Smooth muscle cell of the coronary artery (primary cell): ENCODE measurements around the gene SLC23A3. TPM values are rescaled to one million over a fixed set of nuclear protein-coding genes. Genes with fewer than 3 reads are reported as not detected.

Source experiments
- total RNA-seq: library from RNA; depleted of rRNA; stranded (reverse); fragments of >200 nt; gene quantifications from 2 replicates; pipeline ENCODE4 v1.2.3, GENCODE V29; 2014; ENCODE audit warnings: low replicate concordance

SLC23A3 gene, protein sequence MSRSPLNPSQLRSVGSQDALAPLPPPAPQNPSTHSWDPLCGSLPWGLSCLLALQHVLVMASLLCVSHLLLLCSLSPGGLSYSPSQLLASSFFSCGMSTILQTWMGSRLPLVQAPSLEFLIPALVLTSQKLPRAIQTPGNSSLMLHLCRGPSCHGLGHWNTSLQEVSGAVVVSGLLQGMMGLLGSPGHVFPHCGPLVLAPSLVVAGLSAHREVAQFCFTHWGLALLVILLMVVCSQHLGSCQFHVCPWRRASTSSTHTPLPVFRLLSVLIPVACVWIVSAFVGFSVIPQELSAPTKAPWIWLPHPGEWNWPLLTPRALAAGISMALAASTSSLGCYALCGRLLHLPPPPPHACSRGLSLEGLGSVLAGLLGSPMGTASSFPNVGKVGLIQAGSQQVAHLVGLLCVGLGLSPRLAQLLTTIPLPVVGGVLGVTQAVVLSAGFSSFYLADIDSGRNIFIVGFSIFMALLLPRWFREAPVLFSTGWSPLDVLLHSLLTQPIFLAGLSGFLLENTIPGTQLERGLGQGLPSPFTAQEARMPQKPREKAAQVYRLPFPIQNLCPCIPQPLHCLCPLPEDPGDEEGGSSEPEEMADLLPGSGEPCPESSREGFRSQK
- 0.60 and 2.5 TPM in 2 replicates for total RNA-seq

DNA sequence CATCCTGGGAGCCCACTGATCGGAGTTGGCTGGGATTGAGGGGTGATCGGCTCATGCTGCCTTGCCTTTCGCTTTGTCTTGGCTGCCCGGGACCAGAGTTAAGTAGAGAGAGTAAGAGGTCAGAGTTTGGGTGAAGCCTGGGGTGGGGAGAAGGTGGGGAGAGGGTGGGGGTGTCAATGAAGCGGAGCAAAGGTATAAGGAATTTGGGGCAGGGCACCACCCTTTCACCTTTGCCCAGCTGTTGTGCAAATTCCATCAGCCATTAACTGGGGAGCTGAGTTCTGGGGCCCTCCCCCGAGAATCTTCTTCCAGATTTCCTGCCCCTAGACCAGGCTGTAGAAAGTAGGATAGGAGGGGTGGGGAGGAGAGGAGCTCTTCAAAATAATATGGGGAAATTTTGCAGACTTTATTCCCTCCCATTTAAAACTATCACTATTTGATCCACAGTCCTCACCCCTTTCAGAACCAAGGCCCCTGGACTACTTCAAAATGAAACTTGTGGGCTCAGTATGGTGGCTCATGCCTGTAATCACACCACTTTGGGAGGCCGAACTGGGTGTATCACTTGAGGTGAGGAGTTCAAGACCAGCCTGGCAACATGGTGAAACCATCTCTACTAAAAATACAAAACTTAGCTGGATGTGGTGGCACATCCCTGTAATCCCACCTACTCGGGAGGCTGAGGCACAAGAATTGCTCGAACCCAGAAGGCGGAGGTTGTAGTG lies at the start of gene SLC23A3:
TSS of gene SLC23A3 (minus strand) at position 100 of the 725 bp plus-strand sequence. CDS start at position 55, 45 bp downstream.

DNA sequence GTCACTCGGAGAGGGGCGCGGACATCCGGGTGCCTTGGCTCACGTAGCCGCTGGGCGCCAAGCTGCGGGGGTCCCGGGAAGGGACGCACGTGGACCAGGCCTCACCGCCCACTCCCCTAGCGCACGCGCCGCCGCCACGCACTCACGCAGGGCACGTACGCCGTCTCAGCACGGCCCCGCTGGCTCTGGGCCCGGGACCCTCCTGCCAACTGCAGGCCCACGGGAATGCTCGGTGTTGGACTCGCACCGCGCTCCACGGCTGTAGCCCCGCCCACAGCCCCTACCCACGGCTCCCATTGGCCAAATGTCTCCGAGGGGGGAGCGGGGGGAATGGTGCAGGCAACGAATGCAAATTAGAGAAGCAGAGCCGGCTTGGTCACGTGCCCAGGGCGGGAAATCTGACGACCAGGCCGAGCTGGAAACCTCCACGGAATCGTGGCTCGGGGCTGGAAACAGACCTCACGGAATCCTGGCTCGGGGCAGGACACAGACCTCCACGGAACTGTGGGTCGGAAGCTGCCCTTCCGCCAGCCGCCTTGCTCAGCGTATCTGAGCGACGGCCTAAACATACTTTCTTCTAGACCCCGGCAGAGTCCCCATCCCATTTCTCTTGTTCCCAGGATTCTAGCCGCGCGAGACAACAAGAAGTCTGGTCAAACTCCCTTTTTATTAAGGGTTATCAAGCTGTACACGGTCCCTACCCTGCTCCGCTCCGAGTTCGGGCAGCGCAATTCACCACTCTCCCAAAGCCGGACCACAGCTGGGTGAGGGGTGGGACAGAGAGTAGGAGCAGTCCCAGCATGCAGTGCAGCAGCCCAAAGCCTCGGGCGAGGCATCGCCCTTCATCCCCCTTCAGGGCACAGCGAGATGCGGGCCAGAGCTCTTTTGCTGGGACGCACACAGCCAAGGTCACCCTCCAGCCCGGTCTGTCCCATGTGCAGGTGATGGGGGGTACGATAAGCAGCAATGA lies 49.2 kb upstream of the SLC23A3 start, which contains the start of gene ABCB6:
TSS of gene ABCB6 (minus strand) at position 227 of the 970 bp plus-strand sequence. CDS start 285 bp downstream, outside the sequence.

DNA sequence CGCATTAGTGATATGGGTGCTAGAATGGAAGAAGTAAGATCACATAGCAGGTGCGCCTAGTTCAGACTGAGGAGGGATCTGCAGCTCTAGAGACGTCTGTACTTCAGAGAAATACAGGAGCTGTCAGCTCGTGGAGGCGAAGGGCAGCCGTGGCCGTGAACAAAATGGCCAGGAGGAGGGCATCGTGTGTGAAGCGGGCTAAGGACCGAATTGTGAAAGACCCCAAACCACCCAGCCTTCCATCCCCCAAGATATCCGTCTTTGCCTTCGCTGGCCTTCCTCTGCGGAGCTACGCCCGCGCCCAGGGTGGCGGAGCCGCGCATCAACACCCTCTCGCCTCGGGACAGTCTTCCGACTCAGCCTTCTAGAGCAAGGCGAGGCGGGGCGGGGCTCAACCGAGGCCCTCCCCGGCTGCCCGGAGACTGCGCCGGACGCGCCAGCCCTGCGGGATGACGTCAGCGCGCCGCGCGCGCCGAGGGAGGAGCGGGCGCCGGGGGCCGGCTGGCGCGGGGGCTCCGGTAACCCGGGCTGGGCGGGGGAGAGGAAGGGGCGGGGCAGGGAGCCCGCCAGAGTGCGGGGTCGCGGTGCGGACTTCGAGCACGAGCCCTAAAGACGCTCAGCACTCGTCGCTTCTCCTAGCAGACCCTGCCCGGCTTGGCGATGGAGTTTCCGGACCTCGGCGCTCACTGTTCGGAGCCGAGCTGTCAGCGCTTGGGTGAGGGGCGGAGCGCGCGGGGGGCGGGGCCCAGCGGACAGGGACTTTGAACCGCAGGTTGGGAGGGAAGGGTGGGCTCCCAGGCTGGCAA lies 36.7 kb upstream of the SLC23A3 start, which contains the start of gene ZFAND2B:
TSS of gene ZFAND2B (plus strand) at position 455 of the 806 bp plus-strand sequence. CDS start at position 661, 206 bp downstream.

DNA sequence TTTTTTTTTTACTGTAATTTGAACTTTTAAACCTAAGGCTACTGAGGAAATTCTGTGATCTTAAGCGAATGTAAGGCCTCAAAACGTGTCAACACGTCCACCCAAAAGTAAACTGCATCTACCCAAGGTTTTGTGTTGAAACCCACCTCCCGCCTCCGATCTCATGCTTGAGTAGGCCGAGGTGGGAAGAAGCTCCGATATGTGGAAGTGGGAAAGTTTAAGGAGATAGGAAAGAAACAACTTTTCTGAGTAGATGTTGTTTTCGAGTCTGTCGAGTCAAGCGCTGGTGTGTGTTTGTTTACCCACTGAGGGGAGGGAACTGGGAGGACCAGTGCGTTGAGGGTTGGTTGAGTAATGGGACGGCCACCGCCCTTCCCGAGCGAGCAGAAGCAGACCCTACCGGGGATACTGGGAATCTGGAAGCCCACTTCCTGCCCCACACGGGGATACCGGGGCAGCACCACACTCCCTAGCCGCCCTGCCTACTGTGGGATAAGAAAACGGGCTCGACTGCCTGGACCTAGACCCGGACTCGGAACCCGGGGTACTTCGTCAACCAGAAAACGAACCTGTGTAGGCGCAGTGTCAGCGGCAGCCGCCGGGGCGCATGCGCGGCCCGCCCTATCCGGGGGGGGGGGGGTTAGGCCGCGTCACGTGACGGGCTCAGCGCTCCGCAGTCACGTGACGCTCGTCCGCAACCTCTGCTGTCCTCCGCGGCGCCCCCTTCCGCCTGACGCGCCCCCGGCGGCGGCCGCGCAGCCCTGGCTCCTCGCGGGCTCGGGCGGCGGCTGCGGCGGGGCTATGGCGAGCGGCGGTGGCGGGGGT lies 7.9 kb upstream of the SLC23A3 start, which contains the start of gene RETREG2:
TSS of gene RETREG2 (plus strand) at position 724 of the 825 bp plus-strand sequence. CDS start at position 802, 78 bp downstream.

DNA sequence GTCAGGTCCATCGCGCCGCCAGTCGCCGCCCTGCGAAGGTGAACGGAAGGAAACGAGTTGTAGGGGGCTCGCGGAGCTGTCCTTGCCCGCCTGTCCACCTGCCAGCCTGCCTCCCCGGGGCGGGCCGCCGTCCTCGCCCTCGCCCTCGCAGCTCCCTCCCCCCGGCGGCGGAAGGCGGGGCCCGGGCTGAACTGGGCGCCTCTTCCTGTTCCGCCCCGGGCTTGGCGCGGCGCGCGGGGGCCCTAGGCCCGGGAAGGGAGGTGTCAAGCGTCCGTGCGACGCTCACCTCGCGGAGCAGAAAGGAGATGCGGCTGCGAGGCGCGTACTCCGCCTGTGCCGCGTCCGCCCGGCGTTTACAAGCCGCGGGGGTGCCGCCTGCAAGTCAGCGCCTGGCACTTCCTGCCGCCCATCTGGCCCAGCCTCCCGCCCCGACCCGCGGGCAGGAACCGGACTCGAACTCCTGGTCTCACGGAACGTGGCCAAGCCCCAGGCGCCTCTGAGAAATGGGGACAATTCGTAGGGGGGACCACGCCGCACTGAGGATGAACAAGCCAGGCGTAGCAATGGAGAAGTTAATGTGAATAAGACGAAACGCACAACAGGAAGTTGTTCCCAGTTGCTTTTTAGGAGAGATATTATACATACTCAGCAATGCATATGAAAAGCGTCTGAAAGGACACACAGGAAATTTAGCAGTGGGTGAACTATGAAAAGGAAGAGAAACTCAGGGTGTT lies 7.2 kb upstream of the SLC23A3 start, which contains the start of gene CNPPD1:
TSS of gene CNPPD1 (minus strand) at position 108 of the 734 bp plus-strand sequence. CDS start at position 11, 97 bp downstream.

DNA sequence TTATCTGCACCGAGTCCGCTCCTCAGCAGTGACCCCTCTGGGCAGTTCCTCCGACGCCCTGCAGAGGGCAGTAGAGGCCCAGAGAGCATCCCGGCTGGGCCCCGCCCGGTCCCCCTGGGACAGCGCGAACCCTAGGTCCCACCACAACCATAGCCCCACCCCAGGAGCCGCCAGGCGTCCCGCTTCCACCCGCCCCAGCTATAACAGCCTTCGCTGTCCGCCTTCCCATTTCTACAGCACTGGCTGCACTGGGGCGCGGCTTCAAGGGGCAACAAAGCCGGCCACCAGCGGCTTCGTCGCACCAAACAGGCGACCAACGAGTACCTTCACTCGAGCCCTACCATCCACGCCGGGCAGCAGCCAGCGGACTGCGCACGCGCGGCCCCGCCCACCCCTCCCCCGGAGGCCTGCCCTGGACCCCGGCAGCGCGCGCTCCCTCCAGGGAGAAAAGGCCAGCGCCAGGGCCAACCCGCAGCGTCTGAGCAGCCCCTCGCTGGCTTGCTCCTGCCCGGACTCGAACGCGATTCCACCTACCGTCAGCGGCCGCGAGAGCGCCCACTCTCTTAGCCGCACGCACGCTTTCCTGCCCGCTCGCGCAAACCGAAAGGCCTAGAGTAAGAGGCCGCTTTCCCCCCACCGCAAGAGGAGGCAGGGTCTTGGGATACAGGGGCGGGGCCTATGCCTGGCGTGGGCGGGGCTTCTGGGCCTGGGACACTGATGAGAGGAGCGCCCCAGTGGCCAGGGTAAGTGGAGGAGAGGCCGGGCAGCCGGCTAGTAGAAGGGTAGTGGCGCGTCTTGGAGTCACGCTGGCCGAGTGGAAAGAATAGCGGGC lies 9.4 kb downstream of the SLC23A3 start, which contains the start of gene NHEJ1:
TSS of gene NHEJ1 (minus strand) at position 630 of the 832 bp plus-strand sequence. CDS start 2,453 bp downstream, outside the sequence.

Other genes with a start within 250 kb of the SLC23A3 start
- gene CDK5R2, start 210.4 kb downstream of the SLC23A3 start, total RNA-seq: 0.08 TPM in 1 of 2 replicates, not detected in the other
- not detected in 2 replicates for gene FEV, start 184.8 kb downstream of the SLC23A3 start, total RNA-seq
- not detected in 2 replicates for gene CRYBA2, start 176.6 kb downstream of the SLC23A3 start, total RNA-seq
- gene CFAP65, start 128.5 kb downstream of the SLC23A3 start, total RNA-seq: not detected in 2 replicates
- under 0.01 TPM in 1 of 2 replicates, not detected in the other for gene IHH, start 109.1 kb downstream of the SLC23A3 start, total RNA-seq
- gene NHEJ1, start 9.2 kb downstream of the SLC23A3 start, total RNA-seq: 10.3 and 20.4 TPM in 2 replicates
- 19.5 and 32.3 TPM in 2 replicates for gene CNPPD1, start 6.9 kb upstream of the SLC23A3 start, total RNA-seq
- 41.6 and 71.7 TPM in 2 replicates for gene RETREG2, start 8.2 kb upstream of the SLC23A3 start, total RNA-seq
- 23.9 and 30.9 TPM in 2 replicates for gene ZFAND2B, start 36.8 kb upstream of the SLC23A3 start, total RNA-seq
- gene ABCB6, start 48.9 kb upstream of the SLC23A3 start, total RNA-seq: 25.9 and 98.6 TPM in 2 replicates
- gene ATG9A, start 59.6 kb upstream of the SLC23A3 start, total RNA-seq: 35.6 and 39.5 TPM in 2 replicates
- 15.4 and 22.7 TPM in 2 replicates for gene ANKZF1, start 59.8 kb upstream of the SLC23A3 start, total RNA-seq
- 8.4 and 13.8 TPM in 2 replicates for gene GLB1L, start 75.4 kb upstream of the SLC23A3 start, total RNA-seq
- gene STK16, start 75.5 kb upstream of the SLC23A3 start, total RNA-seq: 27.1 and 49.1 TPM in 2 replicates
- gene TUBA4B, start 83.2 kb upstream of the SLC23A3 start, total RNA-seq: not detected in 2 replicates
- gene TUBA4A, start 83.9 kb upstream of the SLC23A3 start, total RNA-seq: 9.1 and 9.8 TPM in 2 replicates
- 39.9 and 125 TPM in 2 replicates for gene DNAJB2, start 109.3 kb upstream of the SLC23A3 start, total RNA-seq
- under 0.01 and 9.0 TPM in 2 replicates for gene PTPRN, start 139.4 kb upstream of the SLC23A3 start, total RNA-seq
- not detected in 2 replicates for gene RESP18, start 162.7 kb upstream of the SLC23A3 start, total RNA-seq
- gene DNPEP, start 217.9 kb upstream of the SLC23A3 start, total RNA-seq: 54.2 and 75.5 TPM in 2 replicates
- 0.15 and 11.8 TPM in 2 replicates for gene DES, start 248.3 kb upstream of the SLC23A3 start, total RNA-seq